LNCAP (cell line): ENCODE results near the gene ADAP2.

Experiments used
- TF ChIP-seq, protein P1 (sequence below): fragments of 450-650 bp; IDR thresholded peaks from 2 replicates; pipeline ENCODE4 v1.5.1; 2017; ENCODE audit warnings: mild to moderate bottlenecking

The ADAP2 gene

DNA sequence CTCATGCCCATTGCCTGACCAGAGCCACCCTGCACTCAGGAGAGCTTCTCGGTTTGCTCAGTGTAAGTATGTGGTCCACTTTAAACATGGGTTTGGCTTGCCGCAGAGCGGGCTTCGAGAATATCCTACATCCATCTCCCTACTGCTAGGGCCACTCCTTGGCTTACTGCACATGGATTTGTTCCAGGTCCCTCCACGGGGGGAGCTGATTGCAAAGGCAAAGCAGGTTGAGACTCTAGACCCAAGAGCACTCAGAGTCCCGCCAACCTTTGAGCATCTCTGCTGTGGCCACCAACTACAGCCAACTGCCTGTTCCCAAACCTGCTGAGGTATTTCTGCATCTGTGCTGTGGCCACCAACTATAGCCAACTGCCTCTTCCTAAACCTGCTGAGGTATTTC, 75.5 kb downstream of the ADAP2 start:
- TF ChIP-seq, protein P1, sequence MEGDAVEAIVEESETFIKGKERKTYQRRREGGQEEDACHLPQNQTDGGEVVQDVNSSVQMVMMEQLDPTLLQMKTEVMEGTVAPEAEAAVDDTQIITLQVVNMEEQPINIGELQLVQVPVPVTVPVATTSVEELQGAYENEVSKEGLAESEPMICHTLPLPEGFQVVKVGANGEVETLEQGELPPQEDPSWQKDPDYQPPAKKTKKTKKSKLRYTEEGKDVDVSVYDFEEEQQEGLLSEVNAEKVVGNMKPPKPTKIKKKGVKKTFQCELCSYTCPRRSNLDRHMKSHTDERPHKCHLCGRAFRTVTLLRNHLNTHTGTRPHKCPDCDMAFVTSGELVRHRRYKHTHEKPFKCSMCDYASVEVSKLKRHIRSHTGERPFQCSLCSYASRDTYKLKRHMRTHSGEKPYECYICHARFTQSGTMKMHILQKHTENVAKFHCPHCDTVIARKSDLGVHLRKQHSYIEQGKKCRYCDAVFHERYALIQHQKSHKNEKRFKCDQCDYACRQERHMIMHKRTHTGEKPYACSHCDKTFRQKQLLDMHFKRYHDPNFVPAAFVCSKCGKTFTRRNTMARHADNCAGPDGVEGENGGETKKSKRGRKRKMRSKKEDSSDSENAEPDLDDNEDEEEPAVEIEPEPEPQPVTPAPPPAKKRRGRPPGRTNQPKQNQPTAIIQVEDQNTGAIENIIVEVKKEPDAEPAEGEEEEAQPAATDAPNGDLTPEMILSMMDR: no peak

DNA sequence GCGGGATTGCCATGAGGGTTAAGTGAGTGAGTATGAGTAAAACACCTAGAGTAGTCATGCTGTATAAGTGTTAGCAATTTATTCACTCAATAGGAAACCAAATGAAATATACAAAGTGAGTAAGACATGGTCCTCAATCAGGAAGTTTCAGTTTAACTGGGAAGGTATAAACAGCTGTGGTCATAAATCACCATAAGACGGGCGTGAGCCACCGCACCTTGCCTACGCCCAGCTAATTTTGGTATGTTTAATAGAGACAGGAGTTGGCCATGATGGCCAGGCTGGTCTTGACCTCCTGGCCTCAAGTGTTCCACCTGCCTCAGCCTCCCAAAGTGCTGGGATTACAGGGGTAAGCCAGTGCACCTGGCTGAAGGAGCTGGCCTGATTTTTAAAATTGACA, 76.1 kb downstream of the ADAP2 start:
- TF ChIP-seq, protein P1: no peak

DNA sequence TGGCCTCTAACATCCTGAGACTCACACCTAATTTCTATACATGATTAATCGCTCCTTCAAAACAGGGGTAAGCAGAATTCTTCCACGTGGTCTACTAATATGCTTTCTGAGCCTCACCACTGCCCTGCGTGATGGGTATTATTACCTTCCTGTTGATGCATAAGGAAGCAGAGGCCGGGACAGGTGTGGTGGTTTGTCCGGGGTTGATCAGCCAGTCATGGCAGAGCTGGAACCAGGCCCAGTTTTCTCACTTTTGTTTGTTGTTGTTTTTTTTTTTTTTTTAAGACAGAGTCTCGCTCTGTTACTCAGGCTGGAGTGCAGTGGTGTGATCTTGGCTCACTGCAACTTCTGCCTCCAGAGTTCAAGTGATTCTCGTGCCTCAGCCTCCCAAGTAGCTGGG, 80.3 kb downstream of the ADAP2 start:
- TF ChIP-seq, protein P1: no peak

GRCh38 chr17:31003225-31003866, 81.6 kb downstream of the ADAP2 start:
- TF ChIP-seq, protein P1: no peak

- TF ChIP-seq, protein P1: no peak
These were observed 82.4 kb downstream of the ADAP2 start for GRCh38 chr17:31004160-31004559.

DNA sequence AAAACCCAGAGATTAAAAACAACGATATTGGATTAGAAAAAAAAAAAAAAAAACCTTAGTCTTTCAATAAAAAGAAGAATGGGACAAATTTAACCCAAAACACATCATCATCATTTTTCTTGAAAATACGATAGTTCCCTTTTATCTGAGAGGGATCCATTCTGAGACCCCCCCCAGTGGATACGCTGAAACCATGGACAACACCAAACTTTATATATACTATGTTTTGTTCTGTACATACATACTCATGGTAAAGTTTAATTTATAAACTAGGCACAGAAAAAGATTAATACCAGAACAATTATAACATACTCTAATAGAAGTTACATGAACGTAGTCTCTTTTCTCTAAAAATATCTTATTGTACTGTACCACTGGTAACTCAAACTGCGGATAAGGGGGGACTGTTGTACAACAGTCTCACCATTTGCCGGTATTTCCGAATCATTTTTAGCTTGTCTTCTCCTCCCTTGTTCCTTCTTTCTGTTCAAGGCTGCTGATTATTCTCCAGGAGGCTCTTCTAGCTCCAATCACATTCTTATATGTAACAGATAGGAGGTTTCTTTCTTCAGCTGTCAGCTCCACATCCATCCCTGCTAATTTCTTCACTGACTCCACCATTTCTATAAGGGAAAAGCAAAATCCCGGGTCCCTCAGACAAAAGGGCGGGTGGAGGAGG, 86.1 kb downstream of the ADAP2 start:
- TF ChIP-seq, protein P1: no peak

DNA sequence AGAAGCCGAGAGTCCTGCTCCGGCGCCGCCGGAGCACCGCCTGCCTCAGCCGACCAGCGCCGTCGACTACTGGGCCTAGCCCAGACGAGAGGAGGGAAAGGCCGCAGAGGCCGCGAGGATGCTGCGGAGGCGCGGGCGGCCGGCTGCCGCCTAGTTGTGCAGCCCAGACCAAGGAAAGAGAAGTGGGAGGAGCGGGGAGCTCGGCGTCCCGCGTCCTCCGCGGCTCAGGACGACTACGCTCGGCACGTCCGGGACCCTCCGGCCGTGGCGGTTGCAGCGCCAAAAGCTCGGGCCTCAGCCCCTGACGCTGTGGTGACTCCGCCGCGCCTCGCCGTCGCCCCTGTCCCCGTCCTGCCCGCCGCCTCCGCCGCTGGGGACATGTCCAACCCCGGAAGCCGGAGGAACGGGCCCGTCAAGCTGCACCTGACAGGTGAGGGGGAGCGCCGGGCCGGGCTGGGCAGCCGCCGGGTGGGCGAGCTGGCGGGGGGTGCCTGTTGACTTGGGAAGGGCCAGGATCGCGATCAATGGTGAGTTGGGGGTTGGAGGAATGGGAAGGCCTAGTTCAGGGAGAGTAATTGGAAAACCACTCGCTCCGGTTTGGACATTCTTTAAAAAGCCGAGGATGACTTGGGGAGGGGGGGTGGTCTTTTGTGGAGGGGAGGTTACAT, 86.8 kb downstream of the ADAP2 start:
- TF ChIP-seq, protein P1: no peak
